Lower leg skin (tissue), 4 donors: Measurements from ENCODE around the gene GCLC. TPM values are rescaled to one million over a fixed set of nuclear protein-coding genes. Genes with fewer than 3 reads are reported as not detected.

Source experiments
- DNase-seq, 2 donors: peaks; one replicate each; pipeline ENCODE4 v3.0.0-alpha.2; 2019; ENCODE audit warnings: low spot score in 2 of 2
- H3K4me3 ChIP-seq: fragments of 200-600 bp; sonication (generic); 2 replicates; pipeline ENCODE4 v1.5.1; 2017; ENCODE audit warnings: mild to moderate bottlenecking, low read depth; ENCODE audit not compliant: poor library complexity, severe bottlenecking
- POLR2A ChIP-seq, 2 donors: fragments of 450-650 bp; IDR thresholded peaks; one replicate each; pipeline ENCODE4 v1.6.1; 2016 to 2017; ENCODE audit warnings: antibody characterized with exemption in 2 of 2, mild to moderate bottlenecking in 1 of 2, moderate library complexity in 1 of 2
- WGBS, 2 donors: methylation state at CpG; one replicate each; pipeline ENCODE4 v1.1.5; 2018; 5-methylcytosine and 5-hydroxymethylcytosine counted together
- intact Hi-C: fragments of 100-400 bp; cut with DNase I; formaldehyde crosslinking; loops from one replicate; pipeline ENCODE4 v1.15.0; 2023; ENCODE audit warnings: low total_unique reads
- total RNA-seq, 4 donors: library from RNA; depleted of rRNA; stranded (reverse); fragments of >200 nt; gene quantifications; one replicate each; pipeline ENCODE4 v1.1.0, GENCODE V29; 2016
- TF ChIP-seq, protein P1 (sequence below), 3 donors: fragments of 450-650 bp; IDR thresholded peaks; one replicate each; pipeline ENCODE4 v1.5.1; 2016; ENCODE audit warnings: antibody characterized with exemption in 3 of 3, mild to moderate bottlenecking in 3 of 3, moderate library complexity in 2 of 3

Gene GCLC
- total RNA-seq, 4 donors from 2014 or later = 29.2 to 34.1 (median 30.2) TPM

- intact Hi-C loops = loop anchor here (5.0 to 10.0 kb wide), 2 partner anchors 154 to 226 kb away; no protein-coding TSS in a partner anchor
- no peak for DNase-seq
- H3K4me3 ChIP-seq = no peak overlapping the region
- TF ChIP-seq, protein P1, sequence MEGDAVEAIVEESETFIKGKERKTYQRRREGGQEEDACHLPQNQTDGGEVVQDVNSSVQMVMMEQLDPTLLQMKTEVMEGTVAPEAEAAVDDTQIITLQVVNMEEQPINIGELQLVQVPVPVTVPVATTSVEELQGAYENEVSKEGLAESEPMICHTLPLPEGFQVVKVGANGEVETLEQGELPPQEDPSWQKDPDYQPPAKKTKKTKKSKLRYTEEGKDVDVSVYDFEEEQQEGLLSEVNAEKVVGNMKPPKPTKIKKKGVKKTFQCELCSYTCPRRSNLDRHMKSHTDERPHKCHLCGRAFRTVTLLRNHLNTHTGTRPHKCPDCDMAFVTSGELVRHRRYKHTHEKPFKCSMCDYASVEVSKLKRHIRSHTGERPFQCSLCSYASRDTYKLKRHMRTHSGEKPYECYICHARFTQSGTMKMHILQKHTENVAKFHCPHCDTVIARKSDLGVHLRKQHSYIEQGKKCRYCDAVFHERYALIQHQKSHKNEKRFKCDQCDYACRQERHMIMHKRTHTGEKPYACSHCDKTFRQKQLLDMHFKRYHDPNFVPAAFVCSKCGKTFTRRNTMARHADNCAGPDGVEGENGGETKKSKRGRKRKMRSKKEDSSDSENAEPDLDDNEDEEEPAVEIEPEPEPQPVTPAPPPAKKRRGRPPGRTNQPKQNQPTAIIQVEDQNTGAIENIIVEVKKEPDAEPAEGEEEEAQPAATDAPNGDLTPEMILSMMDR (IDR thresholded peaks at IDR 0.05) = no peak
- TF ChIP-seq POLR2A (IDR thresholded peaks at IDR 0.05) = no peak
- WGBS, 2 donors = 83 to 86% methylated on average over 6 of the region's 6 CpGs
Measured at GRCh38 chr6:53498649-53499048, 46.3 kb downstream of the GCLC start.

DNA sequence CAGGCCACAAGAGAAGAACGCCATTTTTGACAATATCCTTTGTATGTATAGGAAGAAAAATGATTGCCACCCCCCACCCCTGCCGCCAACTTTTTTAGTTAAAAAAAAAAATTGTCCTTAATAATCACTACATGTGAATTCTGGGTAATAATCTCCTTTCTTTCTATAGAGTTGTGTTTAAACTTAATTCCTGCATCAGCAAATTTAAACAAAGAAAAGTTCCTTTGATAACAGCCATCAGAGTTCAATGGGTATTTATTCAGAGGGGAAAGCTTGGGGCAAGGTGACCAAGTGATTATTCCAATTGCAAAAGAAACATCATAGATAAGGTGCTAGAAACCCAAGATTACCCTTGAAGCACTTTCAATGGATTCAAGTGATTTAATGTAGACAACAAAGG is 47.0 kb downstream of the GCLC start:
- 94 to 97% methylated on average over 2 of the region's 2 CpGs for WGBS, 2 donors
- H3K4me3 ChIP-seq = no peak overlapping the region
- TF ChIP-seq, protein P1 (IDR thresholded peaks at IDR 0.05) = no peak
- no peak for TF ChIP-seq POLR2A (IDR thresholded peaks at IDR 0.05)
- DNase-seq = no peak
- intact Hi-C loops = loop anchor here (5.0 to 10.0 kb wide), 2 partner anchors 154 to 227 kb away; no protein-coding TSS in a partner anchor

- no peak overlapping the region for H3K4me3 ChIP-seq
- 44 to 84% methylated on average over 5 of the region's 5 CpGs for WGBS, 2 donors
- intact Hi-C loops = loop anchor here (5.0 to 10.0 kb wide), 2 partner anchors 155 to 228 kb away; no protein-coding TSS in a partner anchor
- no peak for TF ChIP-seq POLR2A (IDR thresholded peaks at IDR 0.05)
- TF ChIP-seq, protein P1 (IDR thresholded peaks at IDR 0.05) = no peak
- no peak for DNase-seq
Measured at GRCh38 chr6:53496797-53497375, 48.0 kb downstream of the GCLC start.

- TF ChIP-seq, protein P1 (IDR thresholded peaks at IDR 0.05) = no peak
- TF ChIP-seq POLR2A (IDR thresholded peaks at IDR 0.05) = no peak
- no peak overlapping the region for H3K4me3 ChIP-seq
- 88 to 96% methylated on average over 6 of the region's 6 CpGs for WGBS, 2 donors
- intact Hi-C loops = loop anchor here (5.0 to 10.0 kb wide), 2 partner anchors 156 to 229 kb away; no protein-coding TSS in a partner anchor
- no peak for DNase-seq
Measured at GRCh38 chr6:53495506-53496499, 49.1 kb downstream of the GCLC start.

- intact Hi-C loops = loop anchor here (10.0 kb wide), 1 partner anchor 231 kb away; no protein-coding TSS in a partner anchor
- WGBS, 2 donors = 72 to 78% methylated on average over 4 of the region's 4 CpGs
- no peak overlapping the region for H3K4me3 ChIP-seq
- TF ChIP-seq, protein P1 (IDR thresholded peaks at IDR 0.05) = no peak
- no peak for TF ChIP-seq POLR2A (IDR thresholded peaks at IDR 0.05)
- no peak for DNase-seq
Measured at GRCh38 chr6:53494076-53494475, 50.8 kb downstream of the GCLC start.
